Measurements from ENCODE around the gene NOXRED1. TPM values are rescaled to one million over a fixed set of nuclear protein-coding genes. Genes with fewer than 3 reads are reported as not detected.

Gene NOXRED1
- polyA plus RNA-seq, 3 donors = 2.3 to 3.5 (median 2.9) TPM

- DNase-seq (ENCODE audit: extremely low read depth in 1 of 11, low read depth in 9 of 11, low spot score in 4 of 11) = no peak
These were observed 66.4 kb downstream of the NOXRED1 start for GRCh38 chr14:77356899-77357298.

- no peak for DNase-seq (ENCODE audit: extremely low read depth in 1 of 11, low read depth in 9 of 11, low spot score in 4 of 11)
These were observed 67.5 kb downstream of the NOXRED1 start for GRCh38 chr14:77355811-77356210.

- no peak for DNase-seq (ENCODE audit: extremely low read depth in 1 of 11, low read depth in 9 of 11, low spot score in 4 of 11)
These were observed 69.7 kb downstream of the NOXRED1 start for GRCh38 chr14:77353469-77354141.

GRCh38 chr14:77347751-77348150, 75.6 kb downstream of the NOXRED1 start:
- DNase-seq (ENCODE audit: extremely low read depth in 1 of 11, low read depth in 9 of 11, low spot score in 4 of 11) = peak in 5 of 11 donors; percentile 23 to 44 (median 36)

- no peak for DNase-seq (ENCODE audit: extremely low read depth in 1 of 11, low read depth in 9 of 11, low spot score in 4 of 11)
These were observed 76.8 kb downstream of the NOXRED1 start for GRCh38 chr14:77346495-77346894.

- DNase-seq (ENCODE audit: extremely low read depth in 1 of 11, low read depth in 9 of 11, low spot score in 4 of 11) = no peak
These were observed 78.8 kb downstream of the NOXRED1 start for GRCh38 chr14:77344377-77344996.

Other genes starting within 250 kb of the NOXRED1 start
- 1 to 10 TPM in 1 of 3 donors, under 1 TPM in 2; 0.57 to 1.1 (median 0.81) TPM for gene TMEM63C, start 241.7 kb downstream of the NOXRED1 start, polyA plus RNA-seq (ENCODE audit: insufficient read length in 3 of 3)
- gene NGB, start 152.3 kb downstream of the NOXRED1 start, polyA plus RNA-seq (ENCODE audit: insufficient read length in 3 of 3) = not detected
- gene POMT2, start 102.6 kb downstream of the NOXRED1 start, polyA plus RNA-seq (ENCODE audit: insufficient read length in 3 of 3) = 10 to 100 TPM; 41.6 to 47.0 (median 41.7) TPM
- 10 to 100 TPM; 27.6 to 34.4 (median 29.7) TPM for gene GSTZ1, start 102.5 kb downstream of the NOXRED1 start, polyA plus RNA-seq (ENCODE audit: insufficient read length in 3 of 3)
- gene TMED8, start 46.4 kb downstream of the NOXRED1 start, polyA plus RNA-seq (ENCODE audit: insufficient read length in 3 of 3) = 10 to 100 TPM; 20.0 to 25.4 (median 23.6) TPM
- gene SAMD15, start 46.1 kb downstream of the NOXRED1 start, polyA plus RNA-seq (ENCODE audit: insufficient read length in 3 of 3) = 10 to 100 TPM in 1 of 3 donors, 1 to 10 TPM in 2; 7.6 to 10.3 (median 9.0) TPM
- 10 to 100 TPM; 29.0 to 30.4 (median 30.4) TPM for gene VIPAS39, start 34.1 kb upstream of the NOXRED1 start, polyA plus RNA-seq (ENCODE audit: insufficient read length in 3 of 3)
- 100 to 1,000 TPM; 162 to 217 (median 215) TPM for gene AHSA1, start 34.6 kb upstream of the NOXRED1 start, polyA plus RNA-seq (ENCODE audit: insufficient read length in 3 of 3)
- gene ISM2, start 75.3 kb upstream of the NOXRED1 start, polyA plus RNA-seq (ENCODE audit: insufficient read length in 3 of 3) = 1 to 10 TPM; 1.3 to 3.6 (median 1.8) TPM
- 10 to 100 TPM; 61.8 to 71.8 (median 71.7) TPM for gene SPTLC2, start 193.1 kb upstream of the NOXRED1 start, polyA plus RNA-seq (ENCODE audit: insufficient read length in 3 of 3)

Data from renal cortex interstitium (tissue), 11 donors.